Measurements from ENCODE around the gene GALNT18. TPM values are rescaled to one million over a fixed set of nuclear protein-coding genes. Genes with fewer than 3 reads are reported as not detected.
A peak's percentile ranks its signal among the peaks of the same experiment; 100 is the strongest.

The GALNT18 gene
- total RNA-seq, 1 donor from 2014 or later, result 46.4 TPM

- intact Hi-C loops (cut with DNase I), result no loop called here
These were observed 227.6 kb downstream of the GALNT18 start for GRCh38 chr11:11394241-11394640.

GRCh38 chr11:11391796-11392463 is 229.9 kb downstream of the GALNT18 start:
- no peak for TF ChIP-seq CTCF (IDR thresholded peaks at IDR 0.05)
- no peak for DNase-seq
- intact Hi-C loops (cut with DNase I), result no loop called here

More at GRCh38 chr11:11394241-11394640, 227.6 kb downstream of the GALNT18 start:
- no peak overlapping the region for H3K27ac ChIP-seq
- no peak overlapping the region for H3K4me3 ChIP-seq
- DNase-seq (no peak), ATAC-seq (no peak)
- TF ChIP-seq CTCF (IDR thresholded peaks at IDR 0.05), result no peak
- no peaks in the 10 kb centered on the region for H3K27me3 ChIP-seq (ENCODE audit: low read depth)
- H3K4me1 ChIP-seq, result peaks cover 19% of the 10 kb centered on the region
- H3K9me3 ChIP-seq, result no peaks in the 10 kb centered on the region
- no peaks in the 10 kb centered on the region for H3K36me3 ChIP-seq

GRCh38 chr11:11391169-11391568 is 230.6 kb downstream of the GALNT18 start:
- no peak for ATAC-seq
- TF ChIP-seq CTCF (IDR thresholded peaks at IDR 0.05), result no peak
- peaks cover 20% of the 10 kb centered on the region for H3K4me1 ChIP-seq
- no peak overlapping the region for H3K27ac ChIP-seq
- H3K9me3 ChIP-seq, result no peaks in the 10 kb centered on the region
- H3K4me3 ChIP-seq, result no peak overlapping the region
- no peaks in the 10 kb centered on the region for H3K27me3 ChIP-seq (ENCODE audit: low read depth)
- DNase-seq, result no peak
- H3K36me3 ChIP-seq, result no peaks in the 10 kb centered on the region
- intact Hi-C loops (cut with DNase I), result no loop called here

More at GRCh38 chr11:11391796-11392463, 229.9 kb downstream of the GALNT18 start:
- H3K4me1 ChIP-seq, result peaks cover 23% of the 10 kb centered on the region
- no peaks in the 10 kb centered on the region for H3K9me3 ChIP-seq
- H3K27me3 ChIP-seq (ENCODE audit: low read depth), result no peaks in the 10 kb centered on the region
- peak; percentile 49 to 65 for ATAC-seq
- H3K27ac ChIP-seq, result peak overlapping the region; percentile 24
- H3K4me3 ChIP-seq, result no peak overlapping the region
- no peaks in the 10 kb centered on the region for H3K36me3 ChIP-seq

- Histone ChIP-seq H3K4me3 (no peak overlapping the region), H3K27ac (no peak overlapping the region), H3K36me3 (no peaks in the 10 kb centered on the region), H3K27me3 (ENCODE audit: low read depth) (no peaks in the 10 kb centered on the region), H3K4me1 (peaks cover 18% of the 10 kb centered on the region), H3K9me3 (no peaks in the 10 kb centered on the region)
- ATAC-seq (no peak), DNase-seq (no peak)
- intact Hi-C loops (cut with DNase I), result no loop called here
- no peak for TF ChIP-seq CTCF (IDR thresholded peaks at IDR 0.05)
These were observed 231.6 kb downstream of the GALNT18 start for GRCh38 chr11:11390068-11390771.

GRCh38 chr11:11389238-11389637 is 232.6 kb downstream of the GALNT18 start:
- no peaks in the 10 kb centered on the region for H3K36me3 ChIP-seq
- H3K27me3 ChIP-seq (ENCODE audit: low read depth), result no peaks in the 10 kb centered on the region
- H3K9me3 ChIP-seq, result no peaks in the 10 kb centered on the region
- no peak for TF ChIP-seq CTCF (IDR thresholded peaks at IDR 0.05)
- no peak overlapping the region for H3K27ac ChIP-seq
- no peak overlapping the region for H3K4me3 ChIP-seq
- intact Hi-C loops (cut with DNase I), result no loop called here
- DNase-seq (no peak), ATAC-seq (no peak)
- peaks cover 18% of the 10 kb centered on the region for H3K4me1 ChIP-seq
